Epithelial cell of proximal tubule (primary cell): Measurements from ENCODE around the gene FBXL22. TPM values are rescaled to one million over a fixed set of nuclear protein-coding genes. Genes with fewer than 3 reads are reported as not detected.

Source experiments
- DNase-seq: peaks from one replicate; pipeline ENCODE4 v3.0.0-alpha.2; 2011; ENCODE audit warnings: low read depth
- H3K4me3 ChIP-seq: 2 replicates; pipeline ENCODE4 v1.5.1; 2011; ENCODE audit warnings: low read depth, mild to moderate bottlenecking, low read length
- total RNA-seq: library from RNA; depleted of rRNA; stranded (reverse); fragments of >200 nt; gene quantifications from 2 replicates; pipeline ENCODE4 v1.2.3, GENCODE V29; 2015
- TF ChIP-seq, protein P1 (sequence below): conservative IDR thresholded peaks from 2 replicates; pipeline ENCODE4 v1.5.1; 2012; ENCODE audit warnings: low read depth, mild to moderate bottlenecking, low read length

Gene FBXL22, protein sequence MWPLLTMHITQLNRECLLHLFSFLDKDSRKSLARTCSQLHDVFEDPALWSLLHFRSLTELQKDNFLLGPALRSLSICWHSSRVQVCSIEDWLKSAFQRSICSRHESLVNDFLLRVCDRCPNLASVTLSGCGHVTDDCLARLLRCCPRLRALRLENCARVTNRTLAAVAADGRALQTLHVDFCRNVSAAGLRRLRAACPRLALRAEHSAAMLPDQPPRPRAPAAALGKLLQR
- not detected in 2 replicates for total RNA-seq

DNA sequence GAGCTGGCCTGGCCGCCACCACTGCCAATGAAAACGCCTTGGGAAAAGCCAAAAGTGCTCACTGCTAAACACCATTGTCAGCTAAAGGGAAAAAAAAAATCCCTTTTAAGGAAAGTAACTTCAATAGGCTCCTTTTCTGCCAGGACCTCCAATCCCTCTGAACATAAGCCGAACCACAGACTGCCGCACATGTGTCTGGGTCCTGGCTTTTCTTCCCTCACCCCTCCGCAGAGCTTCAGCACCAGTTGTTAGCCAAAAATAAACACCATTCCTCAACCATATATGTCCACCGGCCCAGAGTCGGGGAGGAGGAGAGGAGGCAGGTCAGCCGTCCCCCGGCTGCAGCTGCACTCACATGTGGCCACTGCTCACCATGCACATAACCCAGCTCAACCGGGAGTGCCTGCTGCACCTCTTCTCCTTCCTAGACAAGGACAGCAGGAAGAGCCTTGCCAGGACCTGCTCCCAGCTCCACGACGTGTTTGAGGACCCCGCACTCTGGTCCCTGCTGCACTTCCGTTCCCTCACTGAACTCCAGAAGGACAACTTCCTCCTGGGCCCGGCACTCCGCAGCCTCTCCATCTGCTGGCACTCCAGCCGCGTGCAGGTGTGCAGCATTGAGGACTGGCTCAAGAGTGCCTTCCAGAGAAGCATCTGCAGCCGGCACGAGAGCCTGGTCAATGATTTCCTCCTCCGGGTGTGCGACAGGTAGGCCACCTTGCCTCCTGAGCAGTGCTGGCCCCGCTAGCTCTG, at the start of gene FBXL22:
Gene FBXL22, plus strand, starts transcription at position 350 of the 753 bp plus-strand sequence. Its CDS starts 6 bp downstream, at position 356.
- TF ChIP-seq, protein P1, sequence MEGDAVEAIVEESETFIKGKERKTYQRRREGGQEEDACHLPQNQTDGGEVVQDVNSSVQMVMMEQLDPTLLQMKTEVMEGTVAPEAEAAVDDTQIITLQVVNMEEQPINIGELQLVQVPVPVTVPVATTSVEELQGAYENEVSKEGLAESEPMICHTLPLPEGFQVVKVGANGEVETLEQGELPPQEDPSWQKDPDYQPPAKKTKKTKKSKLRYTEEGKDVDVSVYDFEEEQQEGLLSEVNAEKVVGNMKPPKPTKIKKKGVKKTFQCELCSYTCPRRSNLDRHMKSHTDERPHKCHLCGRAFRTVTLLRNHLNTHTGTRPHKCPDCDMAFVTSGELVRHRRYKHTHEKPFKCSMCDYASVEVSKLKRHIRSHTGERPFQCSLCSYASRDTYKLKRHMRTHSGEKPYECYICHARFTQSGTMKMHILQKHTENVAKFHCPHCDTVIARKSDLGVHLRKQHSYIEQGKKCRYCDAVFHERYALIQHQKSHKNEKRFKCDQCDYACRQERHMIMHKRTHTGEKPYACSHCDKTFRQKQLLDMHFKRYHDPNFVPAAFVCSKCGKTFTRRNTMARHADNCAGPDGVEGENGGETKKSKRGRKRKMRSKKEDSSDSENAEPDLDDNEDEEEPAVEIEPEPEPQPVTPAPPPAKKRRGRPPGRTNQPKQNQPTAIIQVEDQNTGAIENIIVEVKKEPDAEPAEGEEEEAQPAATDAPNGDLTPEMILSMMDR, result no peak
- DNase-seq, result no peak
- H3K4me3 ChIP-seq, result no peak within 1 kb of the TSS

DNA sequence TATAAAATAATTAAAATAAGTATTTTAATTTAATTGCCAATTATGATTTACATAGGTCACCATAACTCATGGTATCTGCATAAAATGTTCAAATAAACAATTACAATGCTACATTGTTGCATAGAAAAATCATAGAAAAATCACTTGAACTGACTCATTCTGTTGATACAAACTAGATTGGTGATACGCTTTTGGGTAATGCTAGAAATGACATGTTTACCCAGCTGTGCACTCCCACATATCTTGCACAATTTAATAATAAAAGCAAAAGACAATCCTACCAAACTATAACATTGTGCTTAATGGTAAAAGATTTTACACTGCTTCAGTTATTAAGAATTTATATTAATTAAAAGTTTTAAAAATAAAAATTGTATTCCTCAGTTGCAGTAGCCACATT, 45.8 kb upstream of the FBXL22 start:
- DNase-seq, result no peak
- TF ChIP-seq, protein P1, result no peak

DNA sequence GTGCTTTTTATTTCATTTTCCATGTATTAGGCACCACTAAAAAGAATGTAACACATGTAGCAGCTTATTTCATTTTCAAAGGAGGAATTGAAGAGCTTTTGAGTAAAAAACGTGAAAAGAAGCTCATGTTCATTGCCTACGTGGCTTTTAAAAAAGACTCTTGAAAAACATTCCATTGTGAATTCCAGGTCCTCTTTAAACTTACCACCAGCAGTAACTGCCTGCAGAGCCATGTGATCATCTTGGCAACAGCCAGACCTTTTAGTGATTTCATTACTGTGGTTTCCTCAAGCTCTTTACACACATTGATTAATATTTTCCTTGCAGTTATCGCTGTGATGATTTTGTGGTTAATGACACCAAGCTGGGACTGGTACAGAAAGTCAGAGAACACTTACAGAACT, 43.8 kb upstream of the FBXL22 start:
- TF ChIP-seq, protein P1, result no peak
- peak overlapping the region; percentile 35 for H3K4me3 ChIP-seq
- DNase-seq, result peak; percentile 91

More for the DNA sequence above, 45.8 kb upstream of the FBXL22 start:
- H3K4me3 ChIP-seq, result no peak overlapping the region

DNA sequence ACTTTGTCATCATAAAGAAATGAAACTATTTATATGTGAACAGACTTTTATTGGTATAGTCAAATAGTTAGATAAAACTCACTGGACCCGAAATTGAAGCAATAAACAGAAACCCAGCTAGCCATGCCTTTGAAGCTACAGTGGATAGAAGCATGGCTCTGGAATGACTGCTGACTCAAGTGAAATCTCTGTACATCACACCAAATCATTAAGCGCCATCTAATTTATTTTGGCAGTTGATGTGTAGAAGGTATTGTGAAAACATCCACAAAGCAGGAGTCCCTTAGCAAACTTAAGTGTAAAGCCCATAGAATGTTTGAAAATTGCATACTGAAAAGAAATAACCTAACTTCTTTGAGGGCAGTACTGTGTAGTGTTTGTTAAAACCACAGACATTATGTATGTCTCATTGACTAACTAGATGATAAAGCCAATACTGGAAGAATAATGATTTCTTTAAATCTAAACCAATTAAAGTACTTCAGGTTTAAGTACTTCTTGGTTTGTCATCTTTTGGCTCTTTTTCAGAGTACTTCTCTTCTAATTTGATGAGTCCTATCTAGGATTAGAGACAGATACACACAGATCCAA, 42.8 kb upstream of the FBXL22 start:
- TF ChIP-seq, protein P1, result no peak
- no peak for DNase-seq
- no peak overlapping the region for H3K4me3 ChIP-seq

DNA sequence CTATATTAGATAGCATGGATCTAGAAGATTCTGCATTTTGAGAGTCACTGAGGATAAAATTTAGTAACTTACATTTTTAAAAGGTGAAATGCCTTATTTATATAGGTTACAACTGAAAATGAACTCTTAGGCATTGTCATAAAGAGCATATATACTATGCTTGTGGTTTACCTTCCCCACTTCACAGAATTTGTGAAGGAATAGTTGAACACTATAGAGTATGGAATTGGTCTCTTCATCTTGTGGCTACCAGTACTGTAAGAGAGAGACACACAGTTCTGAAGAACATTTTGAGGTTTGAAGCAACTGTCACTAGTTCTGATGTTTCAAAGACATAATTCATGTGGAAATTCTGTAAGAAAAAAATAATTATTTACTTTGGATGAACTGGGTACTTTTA, 41.7 kb upstream of the FBXL22 start:
- TF ChIP-seq, protein P1, result no peak
- no peak overlapping the region for H3K4me3 ChIP-seq
- no peak for DNase-seq

DNA sequence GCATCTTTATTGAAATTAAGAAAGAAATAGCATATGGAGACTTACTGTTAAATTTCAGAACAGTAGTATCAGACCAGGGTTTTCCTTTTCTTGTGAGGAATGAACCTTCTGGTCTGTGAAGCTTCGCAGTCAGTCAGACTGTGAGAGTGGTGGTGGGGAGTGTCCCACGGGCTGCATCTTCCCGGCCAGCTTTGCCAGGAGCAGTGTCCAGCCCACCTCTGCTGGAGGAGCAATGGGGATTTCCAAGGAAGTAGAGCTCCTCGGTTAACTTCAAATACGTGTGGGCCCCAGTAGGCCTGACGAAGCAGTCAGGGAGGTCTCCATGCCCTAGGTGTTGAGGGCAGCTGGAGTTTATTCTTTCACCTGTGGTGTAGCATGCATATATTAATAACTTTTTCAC, 40.9 kb upstream of the FBXL22 start:
- no peak for DNase-seq
- TF ChIP-seq, protein P1, result no peak

More for the DNA sequence above, 40.9 kb upstream of the FBXL22 start:
- H3K4me3 ChIP-seq, result no peak overlapping the region
